BJ (cell line): ENCODE results near the gene NAALADL2. TPM values are rescaled to one million over a fixed set of nuclear protein-coding genes. Genes with fewer than 3 reads are reported as not detected.

Source experiments
- CTCF ChIA-PET: fragments of 350-600 bp; formaldehyde crosslinking; extraction: SDS; loops from one replicate; lab custom pipeline; 2021; ENCODE audit warnings: antibody characterized with exemption, inconsistent platforms; lab: Yijun Ruan, JAX
- POLR2A ChIA-PET: fragments of 300-600 bp; sonication (Branson Sonifier 250); formaldehyde crosslinking; extraction: SDS; loops from one replicate; lab custom pipeline; 2021; ENCODE audit warnings: antibody characterized with exemption; lab: Charles Lee
- DNase-seq: peaks from one replicate; pipeline ENCODE4 v3.0.0-alpha.2; 2011; ENCODE audit warnings: low read depth
- H3K27me3 ChIP-seq: 2 replicates; pipeline ENCODE4 v1.6.0; 2011; ENCODE audit warnings: low read length; ENCODE audit not compliant: control insufficient read depth, insufficient read depth
- H3K36me3 ChIP-seq: 2 replicates; pipeline ENCODE4 v1.5.1; 2011; ENCODE audit warnings: low read length; ENCODE audit not compliant: control insufficient read depth, insufficient read depth
- H3K4me3 ChIP-seq: 2 replicates; pipeline ENCODE4 v1.5.1; 2011; ENCODE audit warnings: low read depth, mild to moderate bottlenecking, control low read depth, low read length
- polyA plus RNA-seq: library from polyadenylated mRNA; depleted of rRNA; stranded (reverse); fragments of >200 nt; gene quantifications from 2 replicates; pipeline ENCODE4 v1.2.3, GENCODE V29; 2011
- TF ChIP-seq, protein P1 (sequence below): IDR thresholded peaks from 2 replicates; pipeline ENCODE4 v1.5.1; 2011; ENCODE audit warnings: low read depth, mild to moderate bottlenecking, control low read depth, inconsistent platforms, low read length, moderate library complexity; ENCODE audit not compliant: insufficient read depth

NAALADL2 gene
- polyA plus RNA-seq, 1 experiment, result 3.6 TPM

DNA sequence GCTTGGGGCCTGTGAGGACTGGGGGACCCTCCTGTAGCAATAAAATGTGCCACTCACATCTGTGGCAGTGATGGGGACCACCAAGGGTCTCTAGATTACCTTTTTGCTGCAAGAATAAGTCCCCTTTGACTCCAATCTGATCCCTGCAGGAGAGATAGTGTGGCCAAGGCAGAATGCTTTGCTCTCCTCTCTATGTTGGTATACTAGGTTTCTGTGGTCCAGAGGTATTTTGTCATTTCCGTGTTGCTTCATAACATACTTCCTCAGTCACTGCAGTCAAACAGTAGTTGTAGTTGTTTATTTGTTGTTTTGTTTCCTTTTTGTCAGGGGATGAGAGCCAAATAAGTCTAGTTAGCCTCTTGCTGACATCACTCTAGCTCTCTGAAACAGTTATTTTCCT is 13.1 kb upstream of the NAALADL2 start:
- DNase-seq, result no peak
- Histone ChIP-seq H3K4me3 (no peak overlapping the region), H3K36me3 (no peaks in the 10 kb centered on the region), H3K27me3 (no peaks in the 10 kb centered on the region)
- ChIA-PET CTCF (no interaction called here), POLR2A (no interaction called here)
- TF ChIP-seq, protein P1, sequence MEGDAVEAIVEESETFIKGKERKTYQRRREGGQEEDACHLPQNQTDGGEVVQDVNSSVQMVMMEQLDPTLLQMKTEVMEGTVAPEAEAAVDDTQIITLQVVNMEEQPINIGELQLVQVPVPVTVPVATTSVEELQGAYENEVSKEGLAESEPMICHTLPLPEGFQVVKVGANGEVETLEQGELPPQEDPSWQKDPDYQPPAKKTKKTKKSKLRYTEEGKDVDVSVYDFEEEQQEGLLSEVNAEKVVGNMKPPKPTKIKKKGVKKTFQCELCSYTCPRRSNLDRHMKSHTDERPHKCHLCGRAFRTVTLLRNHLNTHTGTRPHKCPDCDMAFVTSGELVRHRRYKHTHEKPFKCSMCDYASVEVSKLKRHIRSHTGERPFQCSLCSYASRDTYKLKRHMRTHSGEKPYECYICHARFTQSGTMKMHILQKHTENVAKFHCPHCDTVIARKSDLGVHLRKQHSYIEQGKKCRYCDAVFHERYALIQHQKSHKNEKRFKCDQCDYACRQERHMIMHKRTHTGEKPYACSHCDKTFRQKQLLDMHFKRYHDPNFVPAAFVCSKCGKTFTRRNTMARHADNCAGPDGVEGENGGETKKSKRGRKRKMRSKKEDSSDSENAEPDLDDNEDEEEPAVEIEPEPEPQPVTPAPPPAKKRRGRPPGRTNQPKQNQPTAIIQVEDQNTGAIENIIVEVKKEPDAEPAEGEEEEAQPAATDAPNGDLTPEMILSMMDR, result no peak

GRCh38 chr3:174854987-174855386 is 4.1 kb upstream of the NAALADL2 start:
- Histone ChIP-seq H3K36me3 (no peaks in the 10 kb centered on the region), H3K4me3 (no peak overlapping the region), H3K27me3 (no peaks in the 10 kb centered on the region)
- TF ChIP-seq, protein P1, result no peak
- ChIA-PET POLR2A (no interaction called here), CTCF (interaction anchor here (0.6 kb wide), 1 partner anchor 204 kb away, joined by 3 read pairs; no protein-coding TSS in a partner anchor)
- no peak for DNase-seq

DNA sequence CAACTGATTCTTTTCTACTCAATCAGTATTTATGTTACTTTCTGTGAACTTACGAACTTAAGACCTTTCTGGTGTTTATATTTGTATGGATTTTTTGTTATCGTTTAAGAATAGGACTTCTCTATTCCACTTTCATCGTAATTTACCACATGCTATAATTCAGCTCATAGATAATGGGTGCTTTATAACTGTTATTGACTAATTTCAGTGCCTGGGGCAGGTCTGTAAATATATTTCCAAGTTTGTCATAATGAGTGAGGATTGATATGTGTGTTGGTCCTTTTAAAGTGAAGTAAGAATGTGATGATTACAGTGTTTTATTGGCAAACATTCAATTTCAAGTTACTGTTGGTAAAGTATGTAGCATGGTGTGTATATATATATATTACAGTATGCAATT is 1.8 kb upstream of the NAALADL2 start:
- no peak for DNase-seq
- TF ChIP-seq, protein P1, result no peak
- no peaks in the 10 kb centered on the region for H3K27me3 ChIP-seq
- no peaks in the 10 kb centered on the region for H3K36me3 ChIP-seq
- ChIA-PET POLR2A (no interaction called here), CTCF (no interaction called here)
- no peak overlapping the region for H3K4me3 ChIP-seq

- POLR2A ChIA-PET, result no interaction called here
- TF ChIP-seq, protein P1, result no peak
Measured at GRCh38 chr3:174858353-174858752, 781 bp upstream of the NAALADL2 start.

DNA sequence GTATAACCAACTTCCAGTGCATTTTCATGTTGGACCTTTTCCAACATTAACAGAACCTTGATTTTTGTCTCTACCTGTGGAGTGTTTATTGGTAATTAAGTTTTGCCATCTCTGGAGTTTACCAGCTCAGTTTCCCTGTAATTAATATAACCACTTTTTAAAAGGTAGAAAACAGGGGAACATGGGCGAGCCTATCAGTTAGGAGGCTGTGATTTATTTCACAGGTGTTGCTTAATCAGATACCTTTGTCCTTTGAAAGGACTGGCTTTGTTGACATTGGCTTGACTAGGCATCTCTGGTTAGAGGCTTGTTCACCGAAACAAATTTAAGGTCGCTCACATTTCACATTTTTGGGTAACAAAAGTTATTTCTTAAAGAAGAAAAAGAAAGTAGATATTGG is 622 bp downstream of the NAALADL2 start:
- TF ChIP-seq, protein P1, result no peak
- H3K27me3 ChIP-seq, result no peaks in the 10 kb centered on the region
- POLR2A ChIA-PET, result no interaction called here
- CTCF ChIA-PET, result no interaction called here
- no peaks in the 10 kb centered on the region for H3K36me3 ChIP-seq
- DNase-seq, result no peak
- H3K4me3 ChIP-seq, result no peak overlapping the region

More at GRCh38 chr3:174858353-174858752, 781 bp upstream of the NAALADL2 start:
- Histone ChIP-seq H3K27me3 (no peaks in the 10 kb centered on the region), H3K36me3 (no peaks in the 10 kb centered on the region), H3K4me3 (no peak overlapping the region)
- DNase-seq, result no peak
- CTCF ChIA-PET, result no interaction called here
